Keratinocyte (primary cell): ENCODE results near the gene WBP1. TPM values are rescaled to one million over a fixed set of nuclear protein-coding genes. Genes with fewer than 3 reads are reported as not detected.

ENCODE experiments used
- DNase-seq: peaks from one replicate; pipeline ENCODE4 v3.0.0-alpha.2; 2011; ENCODE audit warnings: low read depth, missing footprints, low spot score
- FAIRE-seq: peaks from 2 replicates; lab custom pipeline; 2011; peaks lifted over from hg19 to GRCh38; lab: Jason Lieb, UNC
- H2AFZ ChIP-seq: 2 replicates; pipeline ENCODE4 v1.6.0; 2012; ENCODE audit warnings: low read length, control low read depth, inconsistent platforms; ENCODE audit not compliant: control insufficient read depth
- H3K27ac ChIP-seq: 2 replicates; pipeline ENCODE4 v1.5.1; 2011; ENCODE audit warnings: low read length; ENCODE audit not compliant: control insufficient read depth, insufficient read depth
- H3K27me3 ChIP-seq: 3 replicates; pipeline ENCODE4 v1.6.0; 2011; ENCODE audit warnings: low read length; ENCODE audit not compliant: control insufficient read depth, insufficient read depth; ENCODE audit errors: extremely low read depth
- H3K36me3 ChIP-seq, 2 experiments: 2 replicates in 1 of 2; 3 replicates in 1 of 2; pipeline ENCODE4 v1.5.1; 2011; ENCODE audit warnings: low read length in 2 of 2, mild to moderate bottlenecking in 1 of 2; ENCODE audit not compliant: control insufficient read depth in 2 of 2, insufficient read depth in 2 of 2; ENCODE audit errors: extremely low read depth in 1 of 2
- H3K4me1 ChIP-seq: 3 replicates; pipeline ENCODE4 v1.5.1; 2011; ENCODE audit warnings: low read length; ENCODE audit not compliant: control insufficient read depth, insufficient read depth; ENCODE audit errors: extremely low read depth
- H3K4me2 ChIP-seq: 3 replicates; pipeline ENCODE4 v1.6.0; 2011; ENCODE audit warnings: low read depth, low read length; ENCODE audit not compliant: control insufficient read depth, insufficient read depth; ENCODE audit errors: extremely low read depth
- H3K4me3 ChIP-seq, 3 experiments: fragments of 200-600 bp in 1 of 3; sonication (generic) in 1 of 3; 2 replicates in 2 of 3; 3 replicates in 1 of 3; pipeline ENCODE4 v1.5.1; 2011 to 2016; ENCODE audit warnings: low read length in 3 of 3, mild to moderate bottlenecking in 3 of 3, control low read depth in 2 of 3, inconsistent platforms in 1 of 3, low read depth in 1 of 3, mixed read lengths in 1 of 3, mixed run types in 1 of 3, moderate library complexity in 1 of 3; ENCODE audit not compliant: control insufficient read depth in 2 of 3, insufficient read depth in 2 of 3; ENCODE audit errors: extremely low read depth in 1 of 3
- H3K79me2 ChIP-seq: 2 replicates; pipeline ENCODE4 v1.6.0; 2012; ENCODE audit warnings: low read length; ENCODE audit not compliant: control insufficient read depth, insufficient read depth
- H3K9ac ChIP-seq: 3 replicates; pipeline ENCODE4 v1.6.0; 2011; ENCODE audit warnings: low read length; ENCODE audit not compliant: control insufficient read depth, insufficient read depth; ENCODE audit errors: extremely low read depth
- H3K9me1 ChIP-seq: 3 replicates; pipeline ENCODE4 v1.6.0; 2011; ENCODE audit warnings: low read length; ENCODE audit not compliant: control insufficient read depth, insufficient read depth; ENCODE audit errors: extremely low read depth
- H3K9me3 ChIP-seq: 2 replicates; pipeline ENCODE4 v1.5.1; 2012; ENCODE audit warnings: low read depth, low read length; ENCODE audit not compliant: control insufficient read depth
- H4K20me1 ChIP-seq: 3 replicates; pipeline ENCODE4 v1.6.0; 2011; ENCODE audit warnings: low read length; ENCODE audit not compliant: control insufficient read depth, insufficient read depth; ENCODE audit errors: extremely low read depth
- CTCF ChIP-seq, 3 experiments: IDR thresholded peaks in 1 of 3; conservative IDR thresholded peaks in 1 of 3; optimal IDR thresholded peaks in 1 of 3; 2 replicates in 2 of 3; 3 replicates in 1 of 3; pipeline versions ENCODE3 to v1.5.1; 2011; ENCODE audit warnings: low read length in 3 of 3, mild to moderate bottlenecking in 3 of 3, moderate library complexity in 2 of 3, control low read depth in 1 of 3, inconsistent platforms in 1 of 3; ENCODE audit not compliant: insufficient read depth in 2 of 3; ENCODE audit errors: extremely low read depth in 1 of 3
- EZH2 ChIP-seq: IDR thresholded peaks from one replicate; pipeline ENCODE4 v1.6.1; 2012; ENCODE audit warnings: inconsistent platforms, mild to moderate bottlenecking, low read length, moderate library complexity
- dilution Hi-C: fragments of 300-500 bp; cut with MboI; formaldehyde crosslinking; loops from one replicate; pipeline ENCODE4 v1.7.0; 2020; ENCODE audit warnings: low sequenced_read_pairs; ENCODE audit not compliant: extremely low pct_ligation_motif_present
- polyA plus RNA-seq, 5 experiments: library from polyadenylated mRNA; depleted of rRNA in 3 of 5; stranded (reverse) in 3 of 5; stranded (forward) in 1 of 5; unstranded in 1 of 5; fragments of >200 nt; gene quantifications; 1 replicate in 1 of 5; 2 replicates in 3 of 5; 3 replicates in 1 of 5; pipeline versions ENCODE4 v1.2.1 to v1.2.3, GENCODE V29; 2011 to 2012; ENCODE audit warnings: missing spikeins in 2 of 5, low read depth in 1 of 5, low replicate concordance in 1 of 5

WBP1 gene
- polyA plus RNA-seq, 1 donor (not counting 4 experiments of a cell fraction or from before 2014, with no cell fraction given): 75.5 TPM

GRCh38 chr2:74472945-74473258 is 14.7 kb downstream of the WBP1 start:
- TF ChIP-seq EZH2 (no peak), CTCF (optimal IDR thresholded peaks at IDR 0.05 in 1 of 3, IDR thresholded peaks at IDR 0.05 in 1 of 3, conservative IDR thresholded peaks at IDR 0.05 in 1 of 3; ENCODE audit: extremely low read depth in 1 of 3, insufficient read depth in 2 of 3, low read length in 3 of 3) (no peak)
- peak overlapping the region; percentile 67 to 99 (median 75) for H3K4me3 ChIP-seq
- peaks cover 9% of the 10 kb centered on the region for H3K4me1 ChIP-seq
- H3K9me3 ChIP-seq: no peaks in the 10 kb centered on the region
- DNase-seq (no peak), FAIRE-seq (no peak)
- no peaks in the 10 kb centered on the region for H4K20me1 ChIP-seq
- H3K27ac ChIP-seq: peak overlapping the region; percentile 89
- no peaks in the 10 kb centered on the region for H3K9me1 ChIP-seq
- peak overlapping the region; percentile 93 for H3K9ac ChIP-seq
- H3K79me2 ChIP-seq: no peaks in the 10 kb centered on the region
- peak overlapping the region; percentile 97 for H3K4me2 ChIP-seq
- peak overlapping the region; percentile 95 for H2AFZ ChIP-seq
- H3K27me3 ChIP-seq: no peaks in the 10 kb centered on the region
- H3K36me3 ChIP-seq: peaks cover 12 to 16% of the 10 kb centered on the region in 2 experiments
- dilution Hi-C loops: no loop called here

GRCh38 chr2:74474481-74474880 is 16.2 kb downstream of the WBP1 start:
- no peak for DNase-seq
- H4K20me1 ChIP-seq: no peaks in the 10 kb centered on the region
- peaks cover 9% of the 10 kb centered on the region for H3K4me1 ChIP-seq
- no peaks in the 10 kb centered on the region for H3K79me2 ChIP-seq
- H2AFZ ChIP-seq: no peak overlapping the region
- FAIRE-seq: no peak
- H3K9me1 ChIP-seq: no peaks in the 10 kb centered on the region
- dilution Hi-C loops: no loop called here
- TF ChIP-seq EZH2 (no peak), CTCF (optimal IDR thresholded peaks at IDR 0.05 in 1 of 3, IDR thresholded peaks at IDR 0.05 in 1 of 3, conservative IDR thresholded peaks at IDR 0.05 in 1 of 3; ENCODE audit: extremely low read depth in 1 of 3, insufficient read depth in 2 of 3, low read length in 3 of 3) (no peak)
- no peak overlapping the region for H3K9ac ChIP-seq
- H3K27me3 ChIP-seq: no peaks in the 10 kb centered on the region
- H3K4me3 ChIP-seq: no peak overlapping the region
- no peak overlapping the region for H3K27ac ChIP-seq
- peaks cover 12 to 16% of the 10 kb centered on the region in 2 experiments for H3K36me3 ChIP-seq
- H3K4me2 ChIP-seq: no peak overlapping the region
- H3K9me3 ChIP-seq: no peaks in the 10 kb centered on the region
